ENCODE results near the gene ADARB1.

The ADARB1 gene

DNA sequence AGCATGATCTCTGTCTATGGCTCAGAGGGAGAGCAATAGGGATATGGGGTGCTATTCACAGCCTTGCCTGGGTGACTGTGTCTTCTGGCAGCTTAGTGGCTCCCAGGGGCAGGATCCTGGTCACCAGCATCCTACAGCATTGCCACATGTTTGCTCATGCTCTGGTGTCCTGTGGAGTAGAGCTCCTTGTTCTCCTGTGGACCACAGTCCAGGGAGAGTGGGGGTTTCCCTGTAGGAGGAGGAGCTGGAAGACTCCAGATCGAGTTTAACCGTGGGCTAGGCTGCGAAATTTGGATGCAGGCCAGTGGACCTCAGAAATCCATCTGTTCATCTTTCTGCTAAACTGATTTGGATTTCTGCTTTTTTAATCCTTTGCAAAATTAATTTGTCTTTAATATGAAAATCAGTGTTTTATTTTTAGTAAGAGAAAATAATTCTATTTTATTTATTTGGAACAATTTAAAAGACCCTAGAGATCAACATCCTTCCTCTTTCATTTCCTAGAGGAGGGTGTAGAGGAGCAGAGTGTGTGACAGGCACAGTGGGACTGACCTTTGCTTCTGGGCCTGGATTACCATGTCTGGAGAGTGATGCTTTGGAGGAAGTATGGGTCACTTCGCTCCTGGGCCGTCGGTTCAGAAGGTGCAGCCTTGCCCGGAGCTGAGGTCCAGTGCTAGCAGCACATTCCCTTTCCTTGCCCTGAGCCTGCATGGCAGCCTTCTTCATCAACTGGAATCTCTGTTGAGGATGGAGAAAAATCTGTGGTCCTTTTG, 17.4 kb downstream of the ADARB1 start:
- Histone ChIP-seq H3K27me3 (peaks cover 0 to 85% (median 0%) of the 10 kb centered on the region in 11 experiments; a peak in 5 of 22 replicates), H3K36me3 (peaks cover 0 to 29% (median 5%) of the 10 kb centered on the region in 11 experiments; a peak in 8 of 22 replicates), H3K27ac (peak overlapping the region in 2 of 11 experiments; percentile 34 to 36; a peak in 3 of 22 replicates), H3K4me1 (peaks cover 41 to 98% (median 75%) of the 10 kb centered on the region in 10 experiments), H3K4me3 (no peak overlapping the region), H4K20me1 (peaks cover 1 to 100% (median 93%) of the 10 kb centered on the region in 11 experiments; a peak in 21 of 22 replicates), H3K4me2 (peak overlapping the region in 10 of 11 experiments; percentile 54 to 86 (median 76); a peak in 20 of 22 replicates), H3K9ac (peak overlapping the region in 3 of 11 experiments; percentile 12 to 21 (median 13); a peak in 1 of 22 replicates), H3K9me3 (replicated peaks in 1 of 11) (no peaks in the 10 kb centered on the region)
- no peak for TF ChIP-seq Cebpa-rat (IDR thresholded peaks at IDR 0.05)

GRCh38 chr21:45093035-45093532, 18.7 kb downstream of the ADARB1 start:
- H3K9ac ChIP-seq = peak overlapping the region in 6 of 11 experiments; percentile 5 to 61 (median 26); a peak in 7 of 22 replicates
- H3K27me3 ChIP-seq = peaks cover 0 to 71% (median 0%) of the 10 kb centered on the region in 11 experiments; a peak in 5 of 22 replicates
- peaks cover 0 to 33% (median 8%) of the 10 kb centered on the region in 11 experiments; a peak in 9 of 22 replicates for H3K36me3 ChIP-seq
- H3K4me2 ChIP-seq = peak overlapping the region; percentile 62 to 86 (median 77)
- H3K27ac ChIP-seq = peak overlapping the region in 4 of 11 experiments; percentile 6 to 55 (median 17); a peak in 6 of 22 replicates
- 0 out of 20 replicates have a peak overlapping the region, but pooled peaks of 1 of the 10 experiments have one; percentile 3 for H3K4me3 ChIP-seq
- H4K20me1 ChIP-seq = peaks cover 0 to 100% (median 91%) of the 10 kb centered on the region in 11 experiments; a peak in 20 of 22 replicates
- no peak for TF ChIP-seq Cebpa-rat (IDR thresholded peaks at IDR 0.05)
- peaks cover 34 to 92% (median 68%) of the 10 kb centered on the region in 10 experiments for H3K4me1 ChIP-seq
- no peaks in the 10 kb centered on the region; a peak in 1 of 22 replicates for H3K9me3 ChIP-seq (replicated peaks in 1 of 11)

GRCh38 chr21:45094412-45094811, 20.0 kb downstream of the ADARB1 start:
- TF ChIP-seq Cebpa-rat (IDR thresholded peaks at IDR 0.05) = no peak
- Histone ChIP-seq H3K4me2 (peak overlapping the region; percentile 13 to 86 (median 77); a peak in 20 of 22 replicates), H3K36me3 (peaks cover 0 to 25% (median 0%) of the 10 kb centered on the region in 11 experiments; a peak in 6 of 22 replicates), H3K27ac (peak overlapping the region in 1 of 11 experiments; percentile 6; a peak in 1 of 22 replicates), H4K20me1 (peaks cover 0 to 100% (median 93%) of the 10 kb centered on the region in 11 experiments; a peak in 20 of 22 replicates), H3K9me3 (replicated peaks in 1 of 11) (no peaks in the 10 kb centered on the region; a peak in 1 of 22 replicates), H3K4me1 (peaks cover 34 to 97% (median 80%) of the 10 kb centered on the region in 10 experiments), H3K4me3 (no peak overlapping the region), H3K27me3 (peaks cover 0 to 59% (median 0%) of the 10 kb centered on the region in 11 experiments; a peak in 5 of 22 replicates), H3K9ac (no peak overlapping the region; a peak in 1 of 22 replicates)

DNA sequence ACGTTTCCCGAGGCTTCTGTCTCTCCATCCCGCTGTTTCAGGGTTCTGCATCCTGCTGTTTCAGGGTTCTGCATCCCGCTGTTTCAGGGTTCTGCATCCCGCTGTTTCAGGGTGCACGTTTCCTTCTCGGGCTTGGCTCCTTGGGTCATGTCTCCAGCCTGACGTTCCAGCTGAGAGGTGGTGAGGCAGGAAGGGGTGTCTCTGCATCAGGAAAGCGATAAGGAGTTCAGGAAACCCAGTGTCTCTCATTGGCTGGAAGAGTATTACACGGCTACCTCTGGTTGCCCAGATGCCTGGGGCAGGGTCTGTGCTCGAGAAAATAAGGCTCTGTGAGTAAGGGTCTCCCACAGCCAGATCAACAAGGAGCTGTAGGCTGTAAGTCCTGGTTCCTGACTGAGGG, 21.1 kb downstream of the ADARB1 start:
- TF ChIP-seq Cebpa-rat (IDR thresholded peaks at IDR 0.05) = no peak
- Histone ChIP-seq H3K4me2 (peak overlapping the region in 10 of 11 experiments; percentile 17 to 86 (median 70); a peak in 15 of 22 replicates), H3K9me3 (replicated peaks in 1 of 11) (no peaks in the 10 kb centered on the region; a peak in 1 of 22 replicates), H3K27ac (no peak overlapping the region), H3K27me3 (peaks cover 0 to 54% (median 0%) of the 10 kb centered on the region in 11 experiments; a peak in 5 of 22 replicates), H3K9ac (no peak overlapping the region), H3K4me1 (peaks cover 34 to 93% (median 80%) of the 10 kb centered on the region in 10 experiments), H3K36me3 (peaks cover 0 to 30% (median 1%) of the 10 kb centered on the region in 11 experiments; a peak in 11 of 22 replicates), H3K4me3 (no peak overlapping the region), H4K20me1 (peaks cover 0 to 100% (median 93%) of the 10 kb centered on the region in 11 experiments; a peak in 20 of 22 replicates)

GRCh38 chr21:45096217-45096616, 21.8 kb downstream of the ADARB1 start:
- Histone ChIP-seq H3K9ac (no peak overlapping the region), H3K4me3 (no peak overlapping the region), H3K4me1 (peaks cover 34 to 93% (median 76%) of the 10 kb centered on the region in 10 experiments), H4K20me1 (peaks cover 0 to 100% (median 93%) of the 10 kb centered on the region in 11 experiments; a peak in 20 of 22 replicates), H3K27me3 (peaks cover 0 to 47% (median 0%) of the 10 kb centered on the region in 11 experiments; a peak in 5 of 22 replicates), H3K9me3 (replicated peaks in 1 of 11) (no peaks in the 10 kb centered on the region; a peak in 1 of 22 replicates), H3K4me2 (peak overlapping the region; percentile 0 to 86 (median 52); a peak in 17 of 22 replicates), H3K27ac (no peak overlapping the region; a peak in 1 of 22 replicates), H3K36me3 (peaks cover 0 to 37% (median 8%) of the 10 kb centered on the region in 11 experiments; a peak in 11 of 22 replicates)
- TF ChIP-seq Cebpa-rat (IDR thresholded peaks at IDR 0.05) = no peak

DNA sequence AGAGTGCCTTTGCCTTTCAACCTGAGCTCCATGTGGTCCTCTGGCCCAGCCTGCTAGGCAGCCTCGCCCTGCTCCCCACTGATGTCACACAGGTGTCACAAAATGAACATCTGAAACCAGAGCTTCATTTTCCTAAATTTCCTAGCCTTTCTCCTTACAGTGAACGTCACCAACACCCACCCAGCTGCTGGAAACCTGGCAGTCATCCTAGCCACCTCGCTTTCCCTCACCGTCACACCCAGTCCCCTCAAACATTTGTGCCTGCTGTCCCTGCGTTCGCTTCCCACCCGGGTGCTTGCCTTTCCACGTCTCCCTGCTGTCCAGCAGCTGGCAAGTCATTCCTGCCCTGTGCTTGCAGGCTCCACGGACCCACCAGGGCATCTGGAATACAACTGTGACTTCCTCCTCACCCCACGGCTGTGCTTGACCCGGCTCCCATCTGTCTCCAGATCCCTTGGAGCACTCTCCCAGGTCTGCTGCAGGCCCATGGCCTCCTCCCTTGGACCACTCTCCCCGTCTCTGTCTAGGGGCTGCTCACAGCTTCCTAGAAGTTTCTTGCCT, 23.5 kb downstream of the ADARB1 start:
- Histone ChIP-seq H3K4me3 (no peak overlapping the region), H3K36me3 (peaks cover 0 to 37% (median 9%) of the 10 kb centered on the region in 11 experiments; a peak in 11 of 22 replicates), H3K27me3 (peaks cover 0 to 39% (median 0%) of the 10 kb centered on the region in 11 experiments; a peak in 5 of 22 replicates), H3K9me3 (replicated peaks in 1 of 11) (no peaks in the 10 kb centered on the region; a peak in 1 of 22 replicates), H3K27ac (no peak overlapping the region), H4K20me1 (peaks cover 0 to 100% (median 91%) of the 10 kb centered on the region in 11 experiments; a peak in 19 of 22 replicates), H3K4me1 (peaks cover 40 to 92% (median 73%) of the 10 kb centered on the region in 10 experiments), H3K4me2 (peak overlapping the region in 8 of 11 experiments; percentile 1 to 37 (median 14); a peak in 10 of 22 replicates), H3K9ac (no peak overlapping the region)
- TF ChIP-seq Cebpa-rat (IDR thresholded peaks at IDR 0.05) = no peak

- H3K4me3 ChIP-seq = no peak overlapping the region
- TF ChIP-seq Cebpa-rat (IDR thresholded peaks at IDR 0.05) = no peak
- H3K9ac ChIP-seq = no peak overlapping the region
- peaks cover 38 to 92% (median 73%) of the 10 kb centered on the region in 10 experiments for H3K4me1 ChIP-seq
- peaks cover 0 to 33% (median 0%) of the 10 kb centered on the region in 11 experiments; a peak in 5 of 22 replicates for H3K27me3 ChIP-seq
- peaks cover 0 to 37% (median 9%) of the 10 kb centered on the region in 11 experiments; a peak in 11 of 22 replicates for H3K36me3 ChIP-seq
- no peaks in the 10 kb centered on the region; a peak in 1 of 22 replicates for H3K9me3 ChIP-seq (replicated peaks in 1 of 11)
- peaks cover 0 to 100% (median 91%) of the 10 kb centered on the region in 11 experiments; a peak in 19 of 22 replicates for H4K20me1 ChIP-seq
- peak overlapping the region in 9 of 11 experiments; percentile 1 to 37 (median 8); a peak in 10 of 22 replicates for H3K4me2 ChIP-seq
- H3K27ac ChIP-seq = no peak overlapping the region
Measured at GRCh38 chr21:45098867-45099266, 24.5 kb downstream of the ADARB1 start.

- peaks cover 0 to 37% (median 9%) of the 10 kb centered on the region in 11 experiments; a peak in 11 of 22 replicates for H3K36me3 ChIP-seq
- no peak for TF ChIP-seq Cebpa-rat (IDR thresholded peaks at IDR 0.05)
- H3K4me1 ChIP-seq = peaks cover 38 to 92% (median 73%) of the 10 kb centered on the region in 10 experiments
- H3K27me3 ChIP-seq = peaks cover 0 to 35% (median 0%) of the 10 kb centered on the region in 11 experiments; a peak in 5 of 22 replicates
- H3K9me3 ChIP-seq (replicated peaks in 1 of 11) = no peaks in the 10 kb centered on the region; a peak in 1 of 22 replicates
- no peak overlapping the region for H3K27ac ChIP-seq
- no peak overlapping the region for H3K4me2 ChIP-seq
- H3K9ac ChIP-seq = no peak overlapping the region
- H4K20me1 ChIP-seq = peaks cover 4 to 100% (median 91%) of the 10 kb centered on the region in 11 experiments; a peak in 21 of 22 replicates
- H3K4me3 ChIP-seq = no peak overlapping the region
Measured at GRCh38 chr21:45099571-45099970, 25.2 kb downstream of the ADARB1 start.

All from BLaER1 treated with 17β-estradiol and CSF1 and Interleukin-3, amounts not matched to agents 10 nM and 100 nM (cell line).